ENCODE results near the gene PRM2.

DNA sequence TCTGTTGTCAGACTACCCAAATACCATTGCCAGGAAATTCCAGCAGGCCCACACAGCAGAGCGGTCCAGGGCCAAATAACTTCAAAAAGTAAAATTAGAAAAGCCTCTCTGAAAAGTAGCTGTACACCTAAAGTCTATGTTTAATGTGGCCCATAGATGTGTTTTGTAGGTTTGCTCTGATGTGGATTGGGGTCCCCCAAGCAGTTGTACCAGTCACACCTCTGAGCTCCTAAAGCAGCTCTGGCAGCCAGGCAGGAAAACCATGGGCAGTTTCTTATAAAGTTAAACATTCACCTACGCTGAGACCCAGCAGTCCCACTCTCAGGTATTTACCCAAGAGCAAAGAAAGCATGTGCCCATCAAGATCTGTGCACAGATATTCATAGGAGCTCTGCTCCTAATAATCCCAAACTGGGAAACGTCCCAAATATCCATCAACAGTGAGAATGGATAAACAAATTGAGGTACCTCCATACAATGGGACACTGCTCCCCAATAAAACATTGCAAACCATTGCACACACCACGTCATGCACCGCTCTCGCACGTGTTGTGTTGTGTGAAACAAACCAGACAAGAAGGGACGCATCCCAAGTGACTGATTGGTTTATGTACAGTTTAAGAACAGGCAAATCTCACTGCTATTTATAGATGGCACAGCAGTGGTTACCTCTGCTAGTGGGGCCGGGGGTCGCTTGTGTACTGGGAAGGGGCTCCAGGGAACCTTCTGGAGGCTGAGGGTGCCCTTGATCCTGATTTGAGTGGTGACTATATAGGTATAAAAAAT is 20.6 kb upstream of the PRM2 start:
- TF ChIP-seq, protein P1, sequence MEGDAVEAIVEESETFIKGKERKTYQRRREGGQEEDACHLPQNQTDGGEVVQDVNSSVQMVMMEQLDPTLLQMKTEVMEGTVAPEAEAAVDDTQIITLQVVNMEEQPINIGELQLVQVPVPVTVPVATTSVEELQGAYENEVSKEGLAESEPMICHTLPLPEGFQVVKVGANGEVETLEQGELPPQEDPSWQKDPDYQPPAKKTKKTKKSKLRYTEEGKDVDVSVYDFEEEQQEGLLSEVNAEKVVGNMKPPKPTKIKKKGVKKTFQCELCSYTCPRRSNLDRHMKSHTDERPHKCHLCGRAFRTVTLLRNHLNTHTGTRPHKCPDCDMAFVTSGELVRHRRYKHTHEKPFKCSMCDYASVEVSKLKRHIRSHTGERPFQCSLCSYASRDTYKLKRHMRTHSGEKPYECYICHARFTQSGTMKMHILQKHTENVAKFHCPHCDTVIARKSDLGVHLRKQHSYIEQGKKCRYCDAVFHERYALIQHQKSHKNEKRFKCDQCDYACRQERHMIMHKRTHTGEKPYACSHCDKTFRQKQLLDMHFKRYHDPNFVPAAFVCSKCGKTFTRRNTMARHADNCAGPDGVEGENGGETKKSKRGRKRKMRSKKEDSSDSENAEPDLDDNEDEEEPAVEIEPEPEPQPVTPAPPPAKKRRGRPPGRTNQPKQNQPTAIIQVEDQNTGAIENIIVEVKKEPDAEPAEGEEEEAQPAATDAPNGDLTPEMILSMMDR (IDR thresholded peaks at IDR 0.05), result no peak
- no peak for TF ChIP-seq POLR2A (IDR thresholded peaks at IDR 0.05)

Measured in Peyer's patch (tissue), 4 donors.